GM21360 (cell line): ENCODE measurements around the gene PLA2G2D.
"Not testable (repeated sequence)": the region's sequence is repeated elsewhere in the genome, so short reads cannot be mapped to it uniquely, and the experiment has no call there.

Experiments used
- ATAC-seq: cut with Tn5 transposase; IDR thresholded peaks from one replicate; pipeline ENCODE4 v1.9.1; 2021; ENCODE audit warnings: mild to moderate bottlenecking, moderate library complexity; ENCODE audit not compliant: unreplicated experiment

Gene PLA2G2D

GRCh38 chr1:20143318-20143717, 24.0 kb upstream of the PLA2G2D start:
- no peak for ATAC-seq

GRCh38 chr1:20142001-20142710, 22.8 kb upstream of the PLA2G2D start:
- no peak for ATAC-seq

DNA sequence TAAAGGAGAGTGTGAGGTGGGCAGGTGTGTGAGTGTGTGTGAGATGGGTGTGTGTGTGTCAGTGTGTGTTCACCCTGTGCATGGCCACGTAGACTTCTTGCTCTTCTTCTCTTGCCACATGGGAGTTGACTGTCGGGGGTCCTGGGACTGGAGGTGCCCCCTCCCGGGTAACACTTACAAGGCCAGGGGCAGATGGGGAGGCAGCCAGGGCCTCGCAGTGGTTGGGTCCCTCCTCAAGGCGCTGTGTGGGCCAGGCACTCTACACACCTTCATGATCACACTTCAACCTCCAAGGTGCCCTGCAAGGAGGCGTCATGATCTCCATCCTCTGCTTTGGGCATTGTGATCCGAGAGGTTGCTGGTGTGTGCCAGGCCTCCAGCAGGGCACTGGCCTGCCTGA, 22.1 kb upstream of the PLA2G2D start:
- no peak for ATAC-seq

DNA sequence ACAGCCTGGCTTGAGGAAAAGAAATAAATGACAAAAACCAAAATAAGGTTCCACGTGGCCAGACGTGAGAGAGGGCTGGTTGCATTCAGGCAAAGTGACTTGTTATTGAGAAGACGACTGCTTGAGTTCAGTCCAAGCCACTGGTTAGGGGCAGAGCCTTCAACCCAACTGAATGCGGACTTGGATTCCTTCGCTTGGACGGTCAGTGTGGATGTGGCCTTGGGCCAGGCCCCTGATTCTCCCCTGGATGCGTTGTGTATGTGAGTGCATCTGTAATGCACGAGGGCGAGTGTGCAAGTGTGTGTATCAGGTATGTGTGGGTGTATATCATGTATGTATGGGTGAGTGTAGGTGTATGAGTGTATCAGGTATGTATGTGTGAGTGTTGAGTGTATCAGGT, 21.7 kb upstream of the PLA2G2D start:
- no peak for ATAC-seq

- ATAC-seq: no peak
These were observed 20.7 kb upstream of the PLA2G2D start for GRCh38 chr1:20139776-20140612.

DNA sequence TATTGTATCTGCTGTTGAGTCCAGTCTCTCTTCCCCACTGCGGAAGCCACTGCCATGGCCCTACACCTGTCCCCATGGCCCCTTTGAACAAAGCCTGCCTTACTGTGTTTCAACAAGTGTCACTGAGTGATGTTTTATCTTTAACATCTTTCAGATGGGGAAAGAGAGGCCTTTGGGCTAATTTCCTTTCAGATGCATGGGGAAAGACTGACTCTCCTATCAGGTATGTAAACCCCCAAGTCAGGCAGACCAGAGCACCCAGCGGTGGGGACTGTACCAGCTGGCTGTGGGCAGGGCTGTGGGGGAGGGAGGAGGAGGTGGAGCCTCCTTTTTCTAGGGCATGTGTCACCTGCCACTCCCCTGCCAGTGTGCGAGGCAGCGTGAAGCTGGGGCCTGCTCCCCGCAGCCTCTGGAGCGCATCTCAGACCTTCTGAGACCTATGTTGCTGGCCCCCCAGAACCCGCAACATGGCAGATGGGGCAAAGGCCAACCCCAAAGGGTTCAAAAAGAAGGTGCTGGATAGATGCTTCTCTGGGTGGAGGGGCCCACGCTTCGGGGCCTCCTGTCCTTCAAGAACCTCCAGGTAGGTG, 19.7 kb upstream of the PLA2G2D start, which contains the start of gene PLA2G2F:
Gene PLA2G2F, plus strand, starts transcription at position 363 of the 590 bp plus-strand sequence. Its CDS starts 105 bp downstream, at position 468.
- ATAC-seq: no peak

DNA sequence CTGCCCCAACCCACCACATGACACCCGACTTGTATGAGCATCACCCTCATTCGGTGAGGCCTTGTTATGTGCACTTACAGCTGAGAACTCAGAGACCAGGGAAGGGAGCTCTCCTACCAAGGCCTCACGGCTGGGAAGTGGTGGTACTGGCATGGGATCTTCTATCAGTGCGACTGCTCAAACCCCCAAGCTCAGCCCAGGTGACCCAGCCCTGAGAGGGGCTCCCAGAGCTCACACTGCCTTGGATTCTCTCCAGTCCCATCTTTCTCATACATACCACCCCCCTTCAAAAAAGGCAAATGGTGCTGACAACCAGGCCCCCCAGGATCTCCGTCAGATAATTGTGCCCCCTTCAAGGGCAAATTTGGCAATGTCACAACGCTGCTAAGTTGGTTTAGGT, 19.0 kb upstream of the PLA2G2D start:
- ATAC-seq: no peak

- ATAC-seq: no peak
These were observed 18.3 kb upstream of the PLA2G2D start for GRCh38 chr1:20137604-20138003.

- ATAC-seq: no peak
These were observed 17.7 kb upstream of the PLA2G2D start for GRCh38 chr1:20137055-20137454.

DNA sequence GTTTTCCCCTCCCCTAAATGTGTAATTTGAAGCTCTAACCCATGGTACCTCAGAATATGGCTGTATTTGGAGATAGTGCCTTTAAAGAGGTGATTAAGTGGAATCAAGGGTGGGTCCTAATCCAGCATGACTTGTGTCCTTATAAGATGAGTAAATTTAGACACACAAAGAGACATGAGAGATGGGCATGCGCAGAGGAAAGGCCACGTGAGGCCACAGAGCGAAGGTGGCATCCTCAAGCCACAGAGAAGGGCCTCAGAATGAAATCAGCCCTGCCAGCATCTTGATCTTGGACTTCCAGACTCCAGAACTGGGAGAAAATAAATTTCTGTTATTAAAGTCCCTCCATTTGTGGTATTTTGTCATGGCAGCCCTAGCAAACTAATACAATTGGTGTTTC, 16.9 kb upstream of the PLA2G2D start:
- no peak for ATAC-seq

DNA sequence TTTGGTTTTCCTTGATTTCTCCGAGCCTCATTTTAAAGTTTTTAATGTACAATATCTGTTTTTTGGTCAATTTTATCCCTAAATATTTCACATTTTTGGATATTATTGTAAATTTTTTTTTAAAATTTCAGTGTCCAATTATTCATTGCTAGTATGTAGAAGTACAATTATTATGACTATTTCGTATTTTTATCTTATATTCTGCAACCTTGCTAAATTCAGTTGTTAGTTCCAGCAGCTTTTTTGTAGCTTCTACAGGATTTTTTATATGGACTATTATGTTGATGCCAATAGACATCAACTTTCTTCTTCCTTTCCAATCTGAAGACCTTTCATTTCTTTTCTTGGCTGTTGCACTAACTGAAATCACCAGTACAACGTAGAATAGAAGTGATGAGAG, 15.7 kb upstream of the PLA2G2D start:
- ATAC-seq: no peak

GRCh38 chr1:20130518-20130917, 11.2 kb upstream of the PLA2G2D start:
- not testable (repeated sequence) for ATAC-seq

DNA sequence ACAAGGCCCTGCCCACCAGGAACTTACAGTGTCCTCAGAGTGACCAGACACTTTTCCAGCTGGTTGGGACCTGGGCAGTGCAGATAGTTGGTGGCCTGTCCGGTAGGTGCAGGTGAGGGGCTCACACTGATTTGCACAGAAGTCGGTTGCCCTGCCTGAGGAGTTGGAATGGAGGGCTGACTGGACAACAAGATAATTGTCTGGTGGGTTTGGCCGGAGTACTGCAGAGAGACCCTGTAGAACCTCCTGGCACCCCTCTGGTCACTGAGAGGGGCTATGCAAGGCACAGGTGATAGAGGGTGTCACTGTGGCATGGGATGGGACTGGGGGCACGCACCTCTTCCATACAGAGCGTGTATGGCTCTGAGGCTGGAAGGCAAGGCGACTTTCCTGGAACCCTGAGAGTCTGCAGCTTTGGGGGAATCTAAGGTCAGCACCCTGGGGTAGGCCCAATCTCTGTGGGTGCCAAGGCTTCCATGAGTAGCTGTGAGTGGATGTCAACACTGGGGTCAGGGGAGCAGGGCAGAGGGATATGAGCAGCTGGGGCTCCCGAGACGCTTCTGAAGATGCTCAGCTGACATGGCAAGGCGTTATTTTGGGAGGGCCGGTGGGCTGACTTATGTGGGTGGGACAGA, 7.6 kb upstream of the PLA2G2D start:
- ATAC-seq: no peak

DNA sequence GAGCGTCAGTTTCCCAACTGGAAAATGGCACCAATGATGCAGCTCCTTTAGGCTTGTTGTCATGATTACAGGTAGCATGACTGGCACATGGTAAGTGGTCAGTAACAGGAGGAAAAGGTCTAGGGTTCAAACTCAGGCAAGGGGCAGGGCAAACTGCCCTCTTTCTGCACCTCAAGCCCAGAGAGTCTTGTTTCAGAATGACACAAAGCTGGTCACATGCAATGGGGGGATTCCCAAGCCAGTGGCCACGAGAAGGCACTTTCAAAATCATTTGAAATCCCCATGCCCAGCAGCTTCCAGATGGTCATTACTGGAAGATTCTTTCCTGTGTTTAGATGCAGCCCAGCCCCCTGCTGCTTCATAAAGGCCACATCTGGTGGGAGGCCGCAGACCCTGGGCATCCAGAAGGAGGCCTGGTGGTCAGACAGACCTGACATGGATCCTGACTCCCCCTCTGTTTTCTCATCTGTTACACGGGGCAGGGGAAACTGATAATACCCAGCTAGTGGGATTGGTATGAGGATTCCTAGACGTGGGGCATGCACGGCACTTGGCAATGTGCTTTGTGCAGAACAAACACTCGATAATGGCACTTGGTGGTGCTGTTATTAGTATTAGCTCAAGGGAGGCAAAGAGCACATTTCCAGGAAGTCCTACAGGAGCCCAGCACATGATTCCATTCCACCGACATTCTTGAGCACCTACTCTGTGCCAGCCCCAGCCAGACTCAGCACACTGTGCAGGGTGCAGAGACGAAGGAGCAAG, 6.9 kb upstream of the PLA2G2D start:
- ATAC-seq: no peak

- no peak for ATAC-seq
These were observed 5.8 kb upstream of the PLA2G2D start for GRCh38 chr1:20125100-20125499.

DNA sequence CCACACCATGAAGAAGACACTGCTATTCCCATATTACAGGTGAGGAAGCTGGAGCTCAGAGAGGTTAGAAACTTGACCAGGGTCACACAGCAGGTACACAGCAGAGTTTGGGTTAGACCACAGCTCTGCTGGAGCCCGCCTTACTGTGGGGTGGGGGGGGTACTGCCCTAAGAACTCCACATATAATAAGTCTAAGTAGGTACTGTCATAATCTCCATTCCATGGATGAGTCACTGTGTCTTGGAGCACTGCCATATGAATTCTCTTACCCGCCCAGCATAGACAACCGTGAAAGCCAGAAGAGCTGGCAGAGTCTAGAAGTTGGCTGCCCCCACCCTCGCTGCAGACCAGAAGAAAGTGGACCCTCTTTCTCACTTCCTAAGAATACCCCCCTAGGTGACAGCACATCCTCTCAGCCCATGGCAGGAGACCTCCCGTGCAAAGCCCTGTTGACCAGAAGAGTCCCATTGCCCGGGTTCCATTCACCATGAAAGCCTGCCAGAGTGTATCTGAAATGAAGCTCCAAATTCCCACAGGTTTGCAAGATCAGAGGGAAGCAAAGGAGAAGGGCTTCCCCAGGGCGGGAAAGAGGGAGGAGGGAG, 5.2 kb upstream of the PLA2G2D start:
- no peak for ATAC-seq

- no peak for ATAC-seq
These were observed 4.6 kb upstream of the PLA2G2D start for GRCh38 chr1:20123722-20124455.

DNA sequence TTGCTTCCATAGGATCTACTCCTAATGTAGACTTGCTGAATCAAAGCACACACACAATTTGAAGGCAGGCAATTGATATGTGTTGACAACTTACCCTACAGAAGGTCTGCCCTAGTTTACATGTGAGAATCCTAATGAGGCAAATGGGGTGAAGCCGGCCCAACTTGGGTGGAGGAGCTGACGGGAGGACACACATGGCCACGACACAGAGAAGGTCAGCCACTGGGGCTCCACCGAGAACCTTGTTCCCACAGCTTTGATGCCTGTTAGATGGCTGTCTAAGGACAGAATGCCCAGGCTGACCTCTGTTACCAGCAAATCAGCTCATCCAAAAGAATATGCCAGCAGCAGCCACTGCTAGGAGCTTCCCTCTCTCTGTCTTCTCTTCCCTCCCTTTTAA, 1.5 kb upstream of the PLA2G2D start:
- no peak for ATAC-seq

DNA sequence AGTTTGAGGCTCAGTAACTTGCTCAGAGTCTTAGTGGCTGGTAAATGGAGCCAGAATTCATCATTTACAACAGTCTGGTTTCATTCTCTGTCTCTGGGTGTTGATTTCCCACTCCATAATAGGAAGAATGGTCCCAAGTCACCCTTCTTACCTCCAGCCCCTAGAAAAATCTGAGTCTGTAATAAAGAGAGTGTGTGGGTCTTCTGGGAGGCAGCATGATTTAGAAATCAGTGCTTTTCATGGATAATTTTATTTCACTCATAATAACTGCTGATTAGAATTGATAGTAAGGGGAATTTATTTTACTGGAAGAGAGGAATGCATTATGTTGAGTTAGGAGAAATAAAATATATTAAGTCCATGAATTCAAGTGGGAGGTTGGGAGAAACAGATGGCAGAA, 2.1 kb downstream of the PLA2G2D start:
- no peak for ATAC-seq

- no peak for ATAC-seq
These were observed 3.4 kb downstream of the PLA2G2D start for GRCh38 chr1:20115916-20116315.
